ENCODE data around the gene GATA3. TPM values are rescaled to one million over a fixed set of nuclear protein-coding genes. Genes with fewer than 3 reads are reported as not detected.

The GATA3 gene
- total RNA-seq, 1 experiment from 2014 or later = 5.0 TPM

GRCh38 chr10:8043569-8044306, 10.8 kb upstream of the GATA3 start:
- no TSS peak for BruUV-seq (replicated peaks)
- no peak overlapping the region for H3K4me3 Mint-ChIP-seq (ENCODE audit: low read depth, unreplicated experiment)
- no peaks in the 10 kb centered on the region for H3K9me3 Mint-ChIP-seq (ENCODE audit: low read depth, unreplicated experiment)
- CTCF ChIA-PET = no interaction called here
- DNase-seq = no peak
- no peak for TF ChIP-seq CTCF (IDR thresholded peaks at IDR 0.05; ENCODE audit: unreplicated experiment)
- intact Hi-C loops (cut with micrococcal nuclease; ENCODE audit: unreplicated experiment) = loop anchor here (10.0 kb wide), 1 partner anchor 711 kb away; no protein-coding TSS in a partner anchor
- H3K27ac Mint-ChIP-seq (ENCODE audit: unreplicated experiment) = no peak overlapping the region
- H3K4me1 Mint-ChIP-seq (ENCODE audit: low read depth, unreplicated experiment) = peaks cover 40% of the 10 kb centered on the region
- peaks cover 95% of the 10 kb centered on the region for H3K27me3 Mint-ChIP-seq (ENCODE audit: unreplicated experiment)
- H3K36me3 Mint-ChIP-seq (ENCODE audit: insufficient read depth, unreplicated experiment) = peaks cover 8% of the 10 kb centered on the region

- Mint-ChIP-seq H3K27ac (ENCODE audit: unreplicated experiment) (no peak overlapping the region), H3K9me3 (ENCODE audit: low read depth, unreplicated experiment) (no peaks in the 10 kb centered on the region), H3K4me3 (ENCODE audit: low read depth, unreplicated experiment) (peak overlapping the region; percentile 69), H3K4me1 (ENCODE audit: low read depth, unreplicated experiment) (peaks cover 35% of the 10 kb centered on the region), H3K36me3 (ENCODE audit: insufficient read depth, unreplicated experiment) (peaks cover 14% of the 10 kb centered on the region), H3K27me3 (ENCODE audit: unreplicated experiment) (peaks cover 95% of the 10 kb centered on the region)
- no TSS peak for BruUV-seq (replicated peaks)
- intact Hi-C loops (cut with micrococcal nuclease; ENCODE audit: unreplicated experiment) = loop anchor here (10.0 kb wide), 1 partner anchor 710 kb away; no protein-coding TSS in a partner anchor
- TF ChIP-seq CTCF (IDR thresholded peaks at IDR 0.05; ENCODE audit: unreplicated experiment) = no peak
- DNase-seq = no peak
- CTCF ChIA-PET = no interaction called here
Observed at GRCh38 chr10:8044331-8044907, 10.1 kb upstream of the GATA3 start.

GRCh38 chr10:8044908-8045725, 9.4 kb upstream of the GATA3 start:
- DNase-seq = no peak
- BruUV-seq (replicated peaks) = no TSS peak
- no peak for TF ChIP-seq CTCF (IDR thresholded peaks at IDR 0.05; ENCODE audit: unreplicated experiment)
- Mint-ChIP-seq H3K4me1 (ENCODE audit: low read depth, unreplicated experiment) (peaks cover 32% of the 10 kb centered on the region), H3K27me3 (ENCODE audit: unreplicated experiment) (peaks cover 89% of the 10 kb centered on the region), H3K27ac (ENCODE audit: unreplicated experiment) (peak overlapping the region; percentile 33), H3K36me3 (ENCODE audit: insufficient read depth, unreplicated experiment) (peaks cover 21% of the 10 kb centered on the region), H3K9me3 (ENCODE audit: low read depth, unreplicated experiment) (no peaks in the 10 kb centered on the region), H3K4me3 (ENCODE audit: low read depth, unreplicated experiment) (peak overlapping the region; percentile 69)
- CTCF ChIA-PET = interaction anchor here (0.5 to 0.7 kb wide), 2 partner anchors 99 to 1644 kb away, joined by 3 to 5 read pairs; no protein-coding TSS in a partner anchor
- intact Hi-C loops (cut with micrococcal nuclease; ENCODE audit: unreplicated experiment) = loop anchor here (5.0 to 10.0 kb wide), 2 partner anchors 173 to 710 kb away; no protein-coding TSS in a partner anchor

DNA sequence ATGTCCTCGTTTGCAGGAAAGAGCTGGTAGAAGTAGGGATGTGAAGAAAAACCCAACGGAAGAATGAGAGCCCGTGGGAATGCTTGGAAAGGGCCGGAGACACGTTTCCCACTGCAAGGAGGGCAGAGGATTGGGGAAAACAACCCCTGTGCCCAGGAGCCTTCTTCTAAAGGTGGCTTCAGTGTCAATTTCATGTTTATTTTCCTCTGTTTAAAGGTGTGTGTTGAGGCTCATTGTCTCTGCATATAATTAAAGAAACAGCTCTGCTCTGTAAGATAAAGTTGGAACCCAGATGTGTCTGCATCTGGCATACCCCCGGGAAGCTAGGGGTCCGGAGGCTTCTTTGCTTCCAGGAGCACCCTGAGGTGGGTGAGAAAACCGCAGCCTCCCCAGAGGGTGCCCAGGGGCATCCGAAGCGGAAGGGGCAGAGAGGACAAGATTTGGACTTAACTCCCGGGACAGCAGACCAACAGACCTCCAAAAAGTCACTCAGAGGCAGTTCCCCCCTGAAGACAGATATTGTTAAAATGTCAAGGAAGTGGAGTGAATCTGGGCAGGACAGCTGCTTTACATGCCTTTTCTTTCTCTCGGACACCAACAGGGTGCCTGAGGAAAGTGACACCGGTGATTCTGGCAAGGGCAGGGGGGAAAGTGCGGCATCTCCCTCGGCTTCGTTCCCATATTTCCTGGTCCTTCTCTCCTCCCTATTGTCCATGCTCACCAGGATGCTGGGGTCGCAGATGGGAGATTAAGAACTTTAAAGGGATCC, 8.6 kb upstream of the GATA3 start:
- peak overlapping the region; percentile 69 for H3K4me3 Mint-ChIP-seq (ENCODE audit: low read depth, unreplicated experiment)
- CTCF ChIA-PET = interaction anchor here (0.5 to 0.7 kb wide), 2 partner anchors 98 to 1644 kb away, joined by 3 to 5 read pairs; no protein-coding TSS in a partner anchor
- peaks cover 32% of the 10 kb centered on the region for H3K4me1 Mint-ChIP-seq (ENCODE audit: low read depth, unreplicated experiment)
- H3K9me3 Mint-ChIP-seq (ENCODE audit: low read depth, unreplicated experiment) = no peaks in the 10 kb centered on the region
- intact Hi-C loops (cut with micrococcal nuclease; ENCODE audit: unreplicated experiment) = loop anchor here (5.0 to 10.0 kb wide), 2 partner anchors 174 to 709 kb away; no protein-coding TSS in a partner anchor
- H3K27me3 Mint-ChIP-seq (ENCODE audit: unreplicated experiment) = peaks cover 86% of the 10 kb centered on the region
- TF ChIP-seq CTCF (IDR thresholded peaks at IDR 0.05; ENCODE audit: unreplicated experiment) = no peak
- BruUV-seq (replicated peaks) = no TSS peak
- peak overlapping the region; percentile 33 for H3K27ac Mint-ChIP-seq (ENCODE audit: unreplicated experiment)
- H3K36me3 Mint-ChIP-seq (ENCODE audit: insufficient read depth, unreplicated experiment) = peaks cover 28% of the 10 kb centered on the region
- no peak for DNase-seq
